HepG2 (cell line): Measurements from ENCODE around the gene STX1B. TPM values are rescaled to one million over a fixed set of nuclear protein-coding genes. Genes with fewer than 3 reads are reported as not detected.
A peak's percentile ranks its signal among the peaks of the same experiment; 100 is the strongest.

Experiments
- RAD21 ChIP-seq: fragments of 450-650 bp; formaldehyde crosslinking; IDR thresholded peaks from 2 replicates; pipeline ENCODE4 v1.5.0; 2020; ENCODE audit warnings: mild to moderate bottlenecking
- RBFOX2 ChIP-seq: fragments of 200-400 bp; formaldehyde crosslinking; IDR thresholded peaks from 2 replicates; pipeline ENCODE4 v1.6.1; 2017; ENCODE audit warnings: low read depth, mild to moderate bottlenecking, low read length
- SCMH1 ChIP-seq: sonication (generic); formaldehyde crosslinking; IDR thresholded peaks from 2 replicates; pipeline ENCODE4 v1.9.0; 2021; ENCODE audit warnings: missing genetic modification reagents, mild to moderate bottlenecking, borderline replicate concordance
- TBX3 ChIP-seq: fragments of 450-650 bp; IDR thresholded peaks from 2 replicates; pipeline ENCODE4 v1.6.1; 2017; ENCODE audit warnings: antibody characterized with exemption, mild to moderate bottlenecking, inconsistent platforms, borderline replicate concordance
- THYN1 ChIP-seq: sonication (generic); formaldehyde crosslinking; IDR thresholded peaks from 2 replicates; pipeline ENCODE4 v1.8.1; 2023; ENCODE audit warnings: low read depth, mild to moderate bottlenecking, moderate library complexity, missing genetic modification reagents, borderline replicate concordance
- YEATS4 ChIP-seq: sonication (generic); formaldehyde crosslinking; IDR thresholded peaks from 2 replicates; pipeline ENCODE4 v1.4.0; 2020; ENCODE audit warnings: missing genetic modification reagents, borderline replicate concordance
- ZFX ChIP-seq: sonication (generic); formaldehyde crosslinking; IDR thresholded peaks from 2 replicates; pipeline ENCODE4 v1.4.0; 2020; ENCODE audit warnings: mild to moderate bottlenecking, low read depth, missing genetic modification reagents, moderate library complexity
- ZKSCAN8 ChIP-seq: IDR thresholded peaks from 2 replicates; pipeline ENCODE4 v1.6.1; 2016; ENCODE audit warnings: borderline replicate concordance, missing genetic modification reagents, missing compliant biosample characterization
- ZNF10 ChIP-seq: sonication (generic); formaldehyde crosslinking; IDR thresholded peaks from 2 replicates; pipeline ENCODE4 v1.4.0; 2020; ENCODE audit warnings: mild to moderate bottlenecking, low read depth, missing genetic modification reagents, borderline replicate concordance
- ZNF264 ChIP-seq: sonication (generic); formaldehyde crosslinking; IDR thresholded peaks from 2 replicates; pipeline ENCODE4 v1.4.0; 2020; ENCODE audit warnings: missing genetic modification reagents
- ZNF274 ChIP-seq: sonication (generic); formaldehyde crosslinking; IDR thresholded peaks from 2 replicates; pipeline ENCODE4 v1.5.1; 2020; ENCODE audit warnings: mild to moderate bottlenecking, missing genetic modification reagents
- polyA plus RNA-seq, 8 experiments: library from polyadenylated mRNA; depleted of rRNA in 3 of 8; stranded (reverse) in 7 of 8; unstranded in 1 of 8; fragments of >200 nt; fragmentation: Illumina TruSeq in 4 of 8; extraction: Trizol in 4 of 8; gene quantifications; 2 replicates each; pipeline versions ENCODE4 v1.2.1 to v1.2.3, GENCODE V29; 2011 to 2016; ENCODE audit warnings: low read depth in 4 of 8, missing spikeins in 1 of 8, mixed read lengths in 1 of 8; ENCODE audit not compliant: insufficient read depth in 1 of 8
- total RNA-seq, 5 experiments: library from RNA; depleted of rRNA; stranded (reverse); fragments of >200 nt; fragmentation: Illumina TruSeq; extraction: Trizol; gene quantifications; 2 replicates each; pipeline ENCODE4 v1.2.3, GENCODE V29; 2016; ENCODE audit warnings: low read depth in 1 of 5
- TF ChIP-seq, protein P1 (sequence below): sonication (generic); formaldehyde crosslinking; IDR thresholded peaks from 2 replicates; pipeline ENCODE4 v1.4.0; 2020; ENCODE audit warnings: missing genetic modification reagents, borderline replicate concordance
- TF ChIP-seq, protein P2 (sequence below): sonication (generic); formaldehyde crosslinking; IDR thresholded peaks from 2 replicates; pipeline ENCODE4 v1.5.0; 2020; ENCODE audit warnings: missing genetic modification reagents, mild to moderate bottlenecking, borderline replicate concordance
- TF ChIP-seq, protein P3 (sequence below): sonication (generic); formaldehyde crosslinking; IDR thresholded peaks from 2 replicates; pipeline ENCODE4 v1.4.0; 2020; ENCODE audit warnings: missing genetic modification reagents, borderline replicate concordance
- TF ChIP-seq, protein P4 (sequence below): sonication (generic); formaldehyde crosslinking; IDR thresholded peaks from 2 replicates; pipeline ENCODE4 v1.5.0; 2020; ENCODE audit warnings: missing genetic modification reagents
- TF ChIP-seq, protein P5 (sequence below): sonication (generic); formaldehyde crosslinking; IDR thresholded peaks from 2 replicates; pipeline ENCODE4 v1.5.1; 2020; ENCODE audit warnings: mild to moderate bottlenecking, missing genetic modification reagents, borderline replicate concordance
- TF ChIP-seq, protein P6 (sequence below): sonication (generic); formaldehyde crosslinking; IDR thresholded peaks from 2 replicates; pipeline ENCODE4 v1.4.0; 2020; ENCODE audit warnings: missing genetic modification reagents

The STX1B gene
- total and polyA plus RNA-seq, 2 of the 13 experiments (the other 11 are each of a cell fraction or from before 2014, with no cell fraction given) = 2.1 to 3.0 TPM

DNA sequence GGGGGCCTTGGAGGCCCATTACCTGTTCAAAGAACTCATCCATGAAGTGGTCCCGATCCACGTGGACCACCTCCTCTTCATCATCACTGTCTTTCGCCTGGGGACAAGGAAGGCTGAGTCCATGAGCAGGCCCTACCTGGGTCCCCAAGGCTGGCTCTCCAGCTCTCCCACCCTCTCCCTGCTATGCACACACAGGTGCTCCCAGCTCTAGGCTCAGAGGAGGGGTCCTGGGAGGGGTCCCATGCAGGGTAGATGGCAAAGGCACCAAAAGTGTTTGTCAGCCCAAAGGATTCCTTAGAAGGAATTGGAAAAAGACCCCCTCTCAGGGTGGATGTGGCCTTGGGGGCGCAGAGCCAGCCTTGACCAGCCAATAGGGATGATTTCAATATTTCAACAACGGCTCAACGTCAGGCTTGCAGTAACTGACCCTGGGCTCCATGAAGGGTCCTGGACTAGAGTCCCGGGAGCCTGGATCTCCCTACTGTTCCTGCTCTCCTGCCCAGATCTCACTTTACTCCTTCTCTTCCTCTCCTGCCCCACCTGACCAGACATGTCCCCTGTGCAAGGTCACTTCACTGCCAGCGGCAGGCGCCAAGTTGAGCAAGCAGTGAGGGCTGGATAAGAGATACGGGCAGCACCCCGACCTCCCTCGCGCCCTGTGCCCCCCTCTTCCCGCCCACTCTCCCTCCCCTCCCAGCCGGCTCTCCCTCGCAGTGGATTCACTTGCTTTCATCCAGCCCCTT is 8.8 kb downstream of the STX1B start (continued):
- TF ChIP-seq RBFOX2 (no peak), THYN1 (no peak), ZFX (peak; percentile 33; the same call in 1 of the 2 replicates), YEATS4 (CRISPR knock-in tag) (no peak), ZNF10 (CRISPR knock-in tag) (no peak), ZKSCAN8 (no peak), RAD21 (CRISPR knock-in tag) (no peak), ZNF274 (no peak), SCMH1 (no peak), ZNF264 (no peak), TBX3 (no peak)
- TF ChIP-seq, protein P1, sequence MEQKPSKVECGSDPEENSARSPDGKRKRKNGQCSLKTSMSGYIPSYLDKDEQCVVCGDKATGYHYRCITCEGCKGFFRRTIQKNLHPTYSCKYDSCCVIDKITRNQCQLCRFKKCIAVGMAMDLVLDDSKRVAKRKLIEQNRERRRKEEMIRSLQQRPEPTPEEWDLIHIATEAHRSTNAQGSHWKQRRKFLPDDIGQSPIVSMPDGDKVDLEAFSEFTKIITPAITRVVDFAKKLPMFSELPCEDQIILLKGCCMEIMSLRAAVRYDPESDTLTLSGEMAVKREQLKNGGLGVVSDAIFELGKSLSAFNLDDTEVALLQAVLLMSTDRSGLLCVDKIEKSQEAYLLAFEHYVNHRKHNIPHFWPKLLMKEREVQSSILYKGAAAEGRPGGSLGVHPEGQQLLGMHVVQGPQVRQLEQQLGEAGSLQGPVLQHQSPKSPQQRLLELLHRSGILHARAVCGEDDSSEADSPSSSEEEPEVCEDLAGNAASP (CRISPR knock-in tag) = 0 out of 2 replicates have a peak, but pooled peaks have one; percentile 55
- TF ChIP-seq, protein P2, sequence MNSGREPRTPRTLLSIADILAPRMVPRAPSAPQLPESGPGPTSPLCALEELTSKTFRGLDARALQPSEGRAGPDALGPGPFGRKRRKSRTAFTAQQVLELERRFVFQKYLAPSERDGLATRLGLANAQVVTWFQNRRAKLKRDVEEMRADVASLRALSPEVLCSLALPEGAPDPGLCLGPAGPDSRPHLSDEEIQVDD = no peak
- TF ChIP-seq, protein P3, sequence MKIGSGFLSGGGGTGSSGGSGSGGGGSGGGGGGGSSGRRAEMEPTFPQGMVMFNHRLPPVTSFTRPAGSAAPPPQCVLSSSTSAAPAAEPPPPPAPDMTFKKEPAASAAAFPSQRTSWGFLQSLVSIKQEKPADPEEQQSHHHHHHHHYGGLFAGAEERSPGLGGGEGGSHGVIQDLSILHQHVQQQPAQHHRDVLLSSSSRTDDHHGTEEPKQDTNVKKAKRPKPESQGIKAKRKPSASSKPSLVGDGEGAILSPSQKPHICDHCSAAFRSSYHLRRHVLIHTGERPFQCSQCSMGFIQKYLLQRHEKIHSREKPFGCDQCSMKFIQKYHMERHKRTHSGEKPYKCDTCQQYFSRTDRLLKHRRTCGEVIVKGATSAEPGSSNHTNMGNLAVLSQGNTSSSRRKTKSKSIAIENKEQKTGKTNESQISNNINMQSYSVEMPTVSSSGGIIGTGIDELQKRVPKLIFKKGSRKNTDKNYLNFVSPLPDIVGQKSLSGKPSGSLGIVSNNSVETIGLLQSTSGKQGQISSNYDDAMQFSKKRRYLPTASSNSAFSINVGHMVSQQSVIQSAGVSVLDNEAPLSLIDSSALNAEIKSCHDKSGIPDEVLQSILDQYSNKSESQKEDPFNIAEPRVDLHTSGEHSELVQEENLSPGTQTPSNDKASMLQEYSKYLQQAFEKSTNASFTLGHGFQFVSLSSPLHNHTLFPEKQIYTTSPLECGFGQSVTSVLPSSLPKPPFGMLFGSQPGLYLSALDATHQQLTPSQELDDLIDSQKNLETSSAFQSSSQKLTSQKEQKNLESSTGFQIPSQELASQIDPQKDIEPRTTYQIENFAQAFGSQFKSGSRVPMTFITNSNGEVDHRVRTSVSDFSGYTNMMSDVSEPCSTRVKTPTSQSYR (CRISPR knock-in tag) = no peak
- TF ChIP-seq, protein P4, sequence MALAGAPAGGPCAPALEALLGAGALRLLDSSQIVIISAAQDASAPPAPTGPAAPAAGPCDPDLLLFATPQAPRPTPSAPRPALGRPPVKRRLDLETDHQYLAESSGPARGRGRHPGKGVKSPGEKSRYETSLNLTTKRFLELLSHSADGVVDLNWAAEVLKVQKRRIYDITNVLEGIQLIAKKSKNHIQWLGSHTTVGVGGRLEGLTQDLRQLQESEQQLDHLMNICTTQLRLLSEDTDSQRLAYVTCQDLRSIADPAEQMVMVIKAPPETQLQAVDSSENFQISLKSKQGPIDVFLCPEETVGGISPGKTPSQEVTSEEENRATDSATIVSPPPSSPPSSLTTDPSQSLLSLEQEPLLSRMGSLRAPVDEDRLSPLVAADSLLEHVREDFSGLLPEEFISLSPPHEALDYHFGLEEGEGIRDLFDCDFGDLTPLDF (CRISPR knock-in tag) = no peak
- TF ChIP-seq, protein P5, sequence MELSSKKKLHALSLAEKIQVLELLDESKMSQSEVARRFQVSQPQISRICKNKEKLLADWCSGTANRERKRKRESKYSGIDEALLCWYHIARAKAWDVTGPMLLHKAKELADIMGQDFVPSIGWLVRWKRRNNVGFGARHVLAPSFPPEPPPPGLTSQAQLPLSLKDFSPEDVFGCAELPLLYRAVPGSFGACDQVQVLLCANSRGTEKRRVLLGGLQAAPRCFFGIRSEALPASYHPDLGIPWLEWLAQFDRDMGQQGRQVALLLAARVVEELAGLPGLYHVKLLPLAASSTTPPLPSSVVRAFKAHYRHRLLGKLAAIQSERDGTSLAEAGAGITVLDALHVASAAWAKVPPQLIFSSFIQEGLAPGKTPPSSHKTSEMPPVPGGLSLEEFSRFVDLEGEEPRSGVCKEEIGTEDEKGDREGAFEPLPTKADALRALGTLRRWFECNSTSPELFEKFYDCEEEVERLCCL (CRISPR knock-in tag) = no peak
- TF ChIP-seq, protein P6, sequence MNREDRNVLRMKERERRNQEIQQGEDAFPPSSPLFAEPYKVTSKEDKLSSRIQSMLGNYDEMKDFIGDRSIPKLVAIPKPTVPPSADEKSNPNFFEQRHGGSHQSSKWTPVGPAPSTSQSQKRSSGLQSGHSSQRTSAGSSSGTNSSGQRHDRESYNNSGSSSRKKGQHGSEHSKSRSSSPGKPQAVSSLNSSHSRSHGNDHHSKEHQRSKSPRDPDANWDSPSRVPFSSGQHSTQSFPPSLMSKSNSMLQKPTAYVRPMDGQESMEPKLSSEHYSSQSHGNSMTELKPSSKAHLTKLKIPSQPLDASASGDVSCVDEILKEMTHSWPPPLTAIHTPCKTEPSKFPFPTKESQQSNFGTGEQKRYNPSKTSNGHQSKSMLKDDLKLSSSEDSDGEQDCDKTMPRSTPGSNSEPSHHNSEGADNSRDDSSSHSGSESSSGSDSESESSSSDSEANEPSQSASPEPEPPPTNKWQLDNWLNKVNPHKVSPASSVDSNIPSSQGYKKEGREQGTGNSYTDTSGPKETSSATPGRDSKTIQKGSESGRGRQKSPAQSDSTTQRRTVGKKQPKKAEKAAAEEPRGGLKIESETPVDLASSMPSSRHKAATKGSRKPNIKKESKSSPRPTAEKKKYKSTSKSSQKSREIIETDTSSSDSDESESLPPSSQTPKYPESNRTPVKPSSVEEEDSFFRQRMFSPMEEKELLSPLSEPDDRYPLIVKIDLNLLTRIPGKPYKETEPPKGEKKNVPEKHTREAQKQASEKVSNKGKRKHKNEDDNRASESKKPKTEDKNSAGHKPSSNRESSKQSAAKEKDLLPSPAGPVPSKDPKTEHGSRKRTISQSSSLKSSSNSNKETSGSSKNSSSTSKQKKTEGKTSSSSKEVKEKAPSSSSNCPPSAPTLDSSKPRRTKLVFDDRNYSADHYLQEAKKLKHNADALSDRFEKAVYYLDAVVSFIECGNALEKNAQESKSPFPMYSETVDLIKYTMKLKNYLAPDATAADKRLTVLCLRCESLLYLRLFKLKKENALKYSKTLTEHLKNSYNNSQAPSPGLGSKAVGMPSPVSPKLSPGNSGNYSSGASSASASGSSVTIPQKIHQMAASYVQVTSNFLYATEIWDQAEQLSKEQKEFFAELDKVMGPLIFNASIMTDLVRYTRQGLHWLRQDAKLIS (CRISPR knock-in tag) = no peak
